PC-9 (cell line): ENCODE measurements around the gene GNMT. TPM values are rescaled to one million over a fixed set of nuclear protein-coding genes. Genes with fewer than 3 reads are reported as not detected.
"Not testable (repeated sequence)": the region's sequence is repeated elsewhere in the genome, so short reads cannot be mapped to it uniquely, and the experiment has no call there.

Source experiments
- BruUV-seq: library from RNA; stranded (reverse); fragments of 400-500 nt; replicated peaks from 2 replicates; lab custom pipeline; 2021; lab: Mats Ljungman, UMichigan
- CTCF ChIA-PET: fragments of 300-600 bp; sonication (Branson Sonifier 250); formaldehyde crosslinking; loops from one replicate; lab custom pipeline; 2022; ENCODE audit warnings: antibody characterized with exemption; lab: Charles Lee
- POLR2A ChIA-PET: fragments of 300-600 bp; sonication (Branson Sonifier 250); formaldehyde crosslinking; loops from one replicate; lab custom pipeline; 2022; ENCODE audit warnings: antibody characterized with exemption; ENCODE audit not compliant: unreplicated experiment; lab: Charles Lee
- DNase-seq, 2 experiments: peaks; one replicate each; pipeline versions ENCODE4 v3.0.0 to v3.0.0-alpha.2; 2015 to 2022; ENCODE audit warnings: mixed read lengths in 1 of 2
- H2AFZ ChIP-seq: fragments of 200-600 bp; sonication (generic); 2 replicates; pipeline ENCODE4 v1.8.1; 2017; ENCODE audit warnings: antibody characterized with exemption
- H3F3A ChIP-seq: fragments of 200-600 bp; sonication (generic); 2 replicates; pipeline ENCODE4 v1.8.1; 2017; ENCODE audit warnings: antibody characterized with exemption, mild to moderate bottlenecking, low read depth; ENCODE audit not compliant: insufficient read depth
- H3K27ac ChIP-seq: fragments of 200-600 bp; sonication (generic); 2 replicates; pipeline ENCODE4 v1.6.1; 2016; ENCODE audit warnings: mixed run types
- H3K27me3 ChIP-seq: fragments of 200-600 bp; sonication (generic); 2 replicates; pipeline ENCODE4 v1.6.1; 2016; ENCODE audit warnings: low read depth, mixed run types; ENCODE audit not compliant: insufficient read depth
- H3K36me3 ChIP-seq: fragments of 200-600 bp; sonication (generic); 2 replicates; pipeline ENCODE4 v1.6.1; 2016; ENCODE audit warnings: low read depth, mixed run types
- H3K4me1 ChIP-seq: fragments of 200-600 bp; sonication (generic); replicated peaks from 2 replicates; pipeline ENCODE4 v1.6.1; 2016; ENCODE audit warnings: mixed run types; ENCODE audit not compliant: insufficient read depth
- H3K4me2 ChIP-seq: fragments of 200-600 bp; sonication (generic); 2 replicates; pipeline ENCODE4 v1.6.1; 2017; ENCODE audit warnings: mixed run types
- H3K4me3 ChIP-seq: fragments of 200-600 bp; sonication (generic); 2 replicates; pipeline ENCODE4 v1.6.1; 2016; ENCODE audit warnings: mixed run types
- H3K79me2 ChIP-seq: fragments of 200-600 bp; sonication (generic); 2 replicates; pipeline ENCODE4 v1.6.1; 2017; ENCODE audit warnings: low read depth, mixed run types
- H3K9me2 ChIP-seq: fragments of 200-600 bp; sonication (generic); 2 replicates; pipeline ENCODE4 v1.8.1; 2017; ENCODE audit warnings: mild to moderate bottlenecking; ENCODE audit not compliant: insufficient read depth
- H3K9me3 ChIP-seq: fragments of 200-600 bp; sonication (generic); 2 replicates; pipeline ENCODE4 v1.8.1; 2016; ENCODE audit warnings: low read depth; ENCODE audit not compliant: insufficient read depth
- H4K20me1 ChIP-seq: fragments of 200-600 bp; sonication (generic); 2 replicates; pipeline ENCODE4 v1.8.1; 2017; ENCODE audit not compliant: insufficient read depth
- EZH2 ChIP-seq: fragments of 200-600 bp; sonication (generic); IDR thresholded peaks from 2 replicates; pipeline ENCODE4 v1.8.0; 2017; ENCODE audit warnings: antibody characterized with exemption, low read depth
- intact Hi-C: fragments of 100-400 bp; cut with micrococcal nuclease; formaldehyde crosslinking; loops from one replicate; pipeline ENCODE4 v1.10.0; 2022; ENCODE audit not compliant: unreplicated experiment
- total RNA-seq: library from RNA; stranded (reverse); gene quantifications from 2 replicates; pipeline ENCODE4 v1.2.3, GENCODE V29; 2021
- TF ChIP-seq, protein P1 (sequence below): fragments of 200-600 bp; sonication (generic); conservative IDR thresholded peaks from 2 replicates; pipeline ENCODE4 v1.6.1; 2017; ENCODE audit warnings: mixed run types, antibody characterized with exemption, mild to moderate bottlenecking, moderate library complexity

The GNMT gene
- total RNA-seq, 1 experiment from 2014 or later = 0.57 TPM

GRCh38 chr6:42993445-42993844, 32.9 kb downstream of the GNMT start:
- CTCF ChIA-PET = no interaction called here
- H2AFZ ChIP-seq = no peak overlapping the region
- no peaks in the 10 kb centered on the region for H3F3A ChIP-seq
- no peaks in the 10 kb centered on the region for H3K9me2 ChIP-seq
- no peaks in the 10 kb centered on the region for H3K4me1 ChIP-seq
- no peak for DNase-seq
- no TSS peak for BruUV-seq
- no peak overlapping the region for H3K4me2 ChIP-seq
- no peaks in the 10 kb centered on the region; the same call in 1 of the 2 replicates for H4K20me1 ChIP-seq
- intact Hi-C loops = no loop called here
- H3K9me3 ChIP-seq = no peaks in the 10 kb centered on the region
- TF ChIP-seq EZH2 = no peak
- TF ChIP-seq, protein P1, sequence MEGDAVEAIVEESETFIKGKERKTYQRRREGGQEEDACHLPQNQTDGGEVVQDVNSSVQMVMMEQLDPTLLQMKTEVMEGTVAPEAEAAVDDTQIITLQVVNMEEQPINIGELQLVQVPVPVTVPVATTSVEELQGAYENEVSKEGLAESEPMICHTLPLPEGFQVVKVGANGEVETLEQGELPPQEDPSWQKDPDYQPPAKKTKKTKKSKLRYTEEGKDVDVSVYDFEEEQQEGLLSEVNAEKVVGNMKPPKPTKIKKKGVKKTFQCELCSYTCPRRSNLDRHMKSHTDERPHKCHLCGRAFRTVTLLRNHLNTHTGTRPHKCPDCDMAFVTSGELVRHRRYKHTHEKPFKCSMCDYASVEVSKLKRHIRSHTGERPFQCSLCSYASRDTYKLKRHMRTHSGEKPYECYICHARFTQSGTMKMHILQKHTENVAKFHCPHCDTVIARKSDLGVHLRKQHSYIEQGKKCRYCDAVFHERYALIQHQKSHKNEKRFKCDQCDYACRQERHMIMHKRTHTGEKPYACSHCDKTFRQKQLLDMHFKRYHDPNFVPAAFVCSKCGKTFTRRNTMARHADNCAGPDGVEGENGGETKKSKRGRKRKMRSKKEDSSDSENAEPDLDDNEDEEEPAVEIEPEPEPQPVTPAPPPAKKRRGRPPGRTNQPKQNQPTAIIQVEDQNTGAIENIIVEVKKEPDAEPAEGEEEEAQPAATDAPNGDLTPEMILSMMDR = no peak
- no peaks in the 10 kb centered on the region for H3K27me3 ChIP-seq
- POLR2A ChIA-PET = no interaction called here
- no peaks in the 10 kb centered on the region for H3K79me2 ChIP-seq
- no peaks in the 10 kb centered on the region for H3K36me3 ChIP-seq
- no peak overlapping the region for H3K4me3 ChIP-seq
- no peak overlapping the region for H3K27ac ChIP-seq

- intact Hi-C loops = no loop called here
- DNase-seq = no peak
Observed at GRCh38 chr6:42996513-42996912, 36.0 kb downstream of the GNMT start.

GRCh38 chr6:42998205-42998604, 37.7 kb downstream of the GNMT start:
- H4K20me1 ChIP-seq, DNase-seq, H3K9me2 ChIP-seq, H2AFZ ChIP-seq, H3F3A ChIP-seq, H3K36me3 ChIP-seq, H3K4me2 ChIP-seq, H3K4me3 ChIP-seq, H3K9me3 ChIP-seq, intact Hi-C loops, H3K79me2 ChIP-seq, H3K4me1 ChIP-seq, H3K27me3 ChIP-seq, BruUV-seq, H3K27ac ChIP-seq, POLR2A ChIA-PET: not testable (repeated sequence)
- CTCF ChIA-PET = interaction anchor here (0.6 kb wide), 2 partner anchors 236 to 840 kb away, joined by 3 read pairs; no protein-coding TSS in a partner anchor

More at GRCh38 chr6:42996513-42996912, 36.0 kb downstream of the GNMT start:
- H3K27me3 ChIP-seq = no peaks in the 10 kb centered on the region
- H3K9me3 ChIP-seq = no peaks in the 10 kb centered on the region
- POLR2A ChIA-PET = interaction anchor here (0.6 kb wide), 1 partner anchor 64 kb away, joined by 5 read pairs; no protein-coding TSS in a partner anchor
- BruUV-seq = no TSS peak
- no peaks in the 10 kb centered on the region for H3K36me3 ChIP-seq
- no peak overlapping the region for H3K27ac ChIP-seq
- H3K4me1 ChIP-seq = no peaks in the 10 kb centered on the region
- H2AFZ ChIP-seq = no peak overlapping the region
- no peaks in the 10 kb centered on the region for H3K9me2 ChIP-seq
- no peaks in the 10 kb centered on the region; the same call in 1 of the 2 replicates for H4K20me1 ChIP-seq
- H3K4me3 ChIP-seq = no peak overlapping the region
- no peak overlapping the region for H3K4me2 ChIP-seq
- H3K79me2 ChIP-seq = no peaks in the 10 kb centered on the region
- no peak for TF ChIP-seq EZH2
- TF ChIP-seq, protein P1 = no peak
- H3F3A ChIP-seq = no peaks in the 10 kb centered on the region
- CTCF ChIA-PET = interaction anchor here (0.6 kb wide), 1 partner anchor 277 kb away, joined by 4 read pairs; no protein-coding TSS in a partner anchor

DNA sequence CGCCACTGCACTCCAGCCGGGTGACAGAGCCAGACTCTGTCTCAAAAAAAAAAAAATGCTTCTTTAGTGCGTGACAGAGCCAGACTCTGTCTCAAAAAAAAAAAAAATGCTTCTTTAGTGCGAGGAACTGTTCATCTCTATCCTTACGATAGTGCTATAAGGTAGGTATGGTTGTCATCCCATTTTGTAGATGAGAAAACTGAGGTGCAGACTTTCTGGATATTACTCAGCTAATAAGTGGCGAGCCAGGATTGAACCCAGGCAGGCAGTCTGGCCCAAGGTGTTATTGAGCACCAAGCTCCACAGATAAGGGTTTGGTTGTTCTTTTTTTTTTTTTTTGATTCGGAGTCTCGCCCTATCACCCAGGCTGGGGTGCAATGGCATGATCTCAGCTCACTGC, 41.3 kb downstream of the GNMT start:
- Histone ChIP-seq H3K27me3 (no peaks in the 10 kb centered on the region), H3K79me2 (no peaks in the 10 kb centered on the region), H3K4me3 (no peak overlapping the region), H3F3A (no peaks in the 10 kb centered on the region; the same call in 1 of the 2 replicates), H3K9me3 (no peaks in the 10 kb centered on the region), H4K20me1 (no peaks in the 10 kb centered on the region), H3K36me3 (no peaks in the 10 kb centered on the region), H2AFZ (no peak overlapping the region), H3K4me2 (no peak overlapping the region), H3K27ac (no peak overlapping the region), H3K9me2 (no peaks in the 10 kb centered on the region), H3K4me1 (no peaks in the 10 kb centered on the region)
- POLR2A ChIA-PET = no interaction called here
- DNase-seq = no peak
- intact Hi-C loops = no loop called here
- no TSS peak for BruUV-seq
- CTCF ChIA-PET = no interaction called here
- TF ChIP-seq, protein P1 = no peak
- no peak for TF ChIP-seq EZH2
